MCF 10A (cell line): ENCODE measurements around the gene RTL10. TPM values are rescaled to one million over a fixed set of nuclear protein-coding genes. Genes with fewer than 3 reads are reported as not detected.

ENCODE experiments used
- BruUV-seq: library from RNA; stranded (reverse); fragments of 400-500 nt; replicated peaks from 2 replicates; lab custom pipeline; 2021; lab: Mats Ljungman, UMichigan
- CTCF ChIA-PET: fragments of 300-600 bp; sonication (Branson Sonifier 250); formaldehyde crosslinking; extraction: SDS; loops from one replicate; lab custom pipeline; 2021; ENCODE audit warnings: antibody characterized with exemption, inconsistent platforms; lab: Yijun Ruan, JAX
- POLR2A ChIA-PET: fragments of 300-600, 350-650 bp; sonication (Branson Sonifier 250); formaldehyde crosslinking; extraction: SDS; loops from one replicate; lab custom pipeline; 2020; ENCODE audit warnings: antibody characterized with exemption, inconsistent platforms; lab: Yijun Ruan, JAX
- DNase-seq: peaks from one replicate; pipeline ENCODE4 v3.0.0-alpha.2; 2018; ENCODE audit not compliant: unreplicated experiment
- H3K27ac Mint-ChIP-seq: one replicate; pipeline ENCODE4 v1.8.0; 2022; ENCODE audit warnings: mild to moderate bottlenecking, low read depth, mixed read lengths; ENCODE audit not compliant: unreplicated experiment
- H3K27me3 Mint-ChIP-seq: one replicate; pipeline ENCODE4 v1.8.0; 2022; ENCODE audit warnings: mixed read lengths; ENCODE audit not compliant: insufficient read depth, unreplicated experiment
- H3K36me3 Mint-ChIP-seq: one replicate; pipeline ENCODE4 v1.8.0; 2022; ENCODE audit warnings: mild to moderate bottlenecking, moderate library complexity, mixed read lengths; ENCODE audit not compliant: insufficient read depth, unreplicated experiment
- H3K4me1 Mint-ChIP-seq: one replicate; pipeline ENCODE4 v1.8.0; 2022; ENCODE audit warnings: mixed read lengths; ENCODE audit not compliant: insufficient read depth, unreplicated experiment
- H3K4me3 Mint-ChIP-seq: one replicate; pipeline ENCODE4 v1.8.0; 2022; ENCODE audit warnings: mild to moderate bottlenecking, moderate library complexity, mixed read lengths; ENCODE audit not compliant: unreplicated experiment
- H3K9me3 Mint-ChIP-seq: one replicate; pipeline ENCODE4 v1.8.0; 2022; ENCODE audit warnings: mixed read lengths; ENCODE audit not compliant: unreplicated experiment
- intact Hi-C: fragments of 100-400 bp; cut with micrococcal nuclease; formaldehyde crosslinking; loops from 2 replicates; pipeline ENCODE4 v1.14.1; 2022
- total RNA-seq: library from RNA; stranded (reverse); gene quantifications from 2 replicates; pipeline ENCODE4 v1.2.3, GENCODE V29; 2022
- TF ChIP-seq, protein P1 (sequence below): fragments of 200-600 bp; IDR thresholded peaks from one replicate; pipeline ENCODE4 v1.8.0; 2022; ENCODE audit warnings: antibody characterized with exemption, mild to moderate bottlenecking; ENCODE audit not compliant: unreplicated experiment

Gene RTL10
- total RNA-seq, 1 experiment from 2014 or later, result 20.6 TPM

DNA sequence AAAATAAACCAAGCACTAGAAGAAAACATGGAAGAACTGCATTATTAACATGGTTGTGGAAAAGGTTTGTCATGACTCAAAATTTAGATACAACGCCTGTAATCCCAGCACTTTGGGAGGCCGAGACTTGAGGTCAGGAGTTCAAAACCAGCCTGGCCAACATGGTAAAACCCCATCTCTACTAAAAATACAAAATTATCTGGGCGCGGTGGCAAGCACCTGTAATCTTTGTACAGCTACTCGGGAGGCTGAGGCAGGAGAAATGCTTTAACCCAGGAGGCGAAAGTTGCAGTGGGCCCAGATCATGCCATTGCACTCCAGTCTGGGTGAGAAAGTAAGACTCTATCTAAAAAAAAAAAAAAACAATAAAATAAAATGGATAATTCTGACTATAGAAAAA, 23.7 kb downstream of the RTL10 start:
- no peak for DNase-seq
- BruUV-seq, result no TSS peak
- Mint-ChIP-seq H3K27ac (no peak overlapping the region), H3K27me3 (no peaks in the 10 kb centered on the region), H3K9me3 (no peaks in the 10 kb centered on the region), H3K36me3 (no peaks in the 10 kb centered on the region), H3K4me1 (peaks cover 20% of the 10 kb centered on the region), H3K4me3 (no peak overlapping the region)
- CTCF ChIA-PET, result no interaction called here
- POLR2A ChIA-PET, result interaction anchor here (1.1 kb wide), 1 partner anchor 18 kb away, joined by 3 read pairs; no protein-coding TSS in a partner anchor
- TF ChIP-seq, protein P1, sequence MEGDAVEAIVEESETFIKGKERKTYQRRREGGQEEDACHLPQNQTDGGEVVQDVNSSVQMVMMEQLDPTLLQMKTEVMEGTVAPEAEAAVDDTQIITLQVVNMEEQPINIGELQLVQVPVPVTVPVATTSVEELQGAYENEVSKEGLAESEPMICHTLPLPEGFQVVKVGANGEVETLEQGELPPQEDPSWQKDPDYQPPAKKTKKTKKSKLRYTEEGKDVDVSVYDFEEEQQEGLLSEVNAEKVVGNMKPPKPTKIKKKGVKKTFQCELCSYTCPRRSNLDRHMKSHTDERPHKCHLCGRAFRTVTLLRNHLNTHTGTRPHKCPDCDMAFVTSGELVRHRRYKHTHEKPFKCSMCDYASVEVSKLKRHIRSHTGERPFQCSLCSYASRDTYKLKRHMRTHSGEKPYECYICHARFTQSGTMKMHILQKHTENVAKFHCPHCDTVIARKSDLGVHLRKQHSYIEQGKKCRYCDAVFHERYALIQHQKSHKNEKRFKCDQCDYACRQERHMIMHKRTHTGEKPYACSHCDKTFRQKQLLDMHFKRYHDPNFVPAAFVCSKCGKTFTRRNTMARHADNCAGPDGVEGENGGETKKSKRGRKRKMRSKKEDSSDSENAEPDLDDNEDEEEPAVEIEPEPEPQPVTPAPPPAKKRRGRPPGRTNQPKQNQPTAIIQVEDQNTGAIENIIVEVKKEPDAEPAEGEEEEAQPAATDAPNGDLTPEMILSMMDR, result no peak
- intact Hi-C loops, result no loop called here

- POLR2A ChIA-PET, result interaction anchor here (0.7 to 4.7 kb wide), 4 partner anchors 9 to 391 kb away, joined by 3 to 24 read pairs (median 3); partner anchors contain the start of genes GNB1L and RTL10
- Mint-ChIP-seq H3K27ac (peak overlapping the region; percentile 20), H3K27me3 (no peaks in the 10 kb centered on the region), H3K4me3 (no peak overlapping the region), H3K36me3 (no peaks in the 10 kb centered on the region), H3K4me1 (peaks cover 23% of the 10 kb centered on the region), H3K9me3 (no peaks in the 10 kb centered on the region)
- CTCF ChIA-PET, result interaction anchor here (0.7 kb wide), 1 partner anchor 38 kb away, joined by 3 read pairs; no protein-coding TSS in a partner anchor
- TF ChIP-seq, protein P1, result no peak
- DNase-seq, result no peak
- BruUV-seq, result no TSS peak
- intact Hi-C loops, result no loop called here
Observed at GRCh38 chr22:19828035-19828401, 26.7 kb downstream of the RTL10 start.

DNA sequence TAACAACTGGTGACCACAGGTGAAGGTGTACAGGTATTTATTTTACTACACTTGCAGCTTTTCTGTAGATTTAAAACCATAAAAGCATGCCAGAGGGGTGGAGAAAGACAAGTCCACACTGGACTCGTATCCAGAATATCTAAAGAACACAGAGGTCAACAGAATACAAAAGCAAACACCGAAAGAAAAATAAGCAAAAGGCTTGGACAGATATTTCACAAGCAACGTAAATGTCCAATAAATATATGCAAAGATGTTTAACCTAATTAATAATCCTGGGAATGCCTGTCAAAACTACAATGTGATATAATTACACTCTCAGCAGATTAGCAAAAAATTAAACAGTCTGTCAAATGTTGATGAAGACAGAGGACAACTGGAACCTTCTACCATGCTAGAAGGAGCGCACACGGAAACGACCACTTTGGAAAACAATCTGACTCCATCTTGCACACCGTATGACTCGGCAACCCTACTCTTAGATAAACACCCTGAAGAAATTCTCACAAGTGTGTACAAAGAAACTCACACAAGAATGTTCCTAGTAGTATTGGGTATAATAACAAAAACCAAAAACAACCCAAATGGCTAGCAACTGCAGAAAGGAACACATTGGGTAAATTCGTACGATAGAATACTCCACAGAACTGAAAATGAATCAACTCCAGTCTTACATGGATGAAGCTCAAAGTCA, 27.2 kb downstream of the RTL10 start:
- TF ChIP-seq, protein P1, result no peak
- Mint-ChIP-seq H3K27me3 (no peaks in the 10 kb centered on the region), H3K36me3 (no peaks in the 10 kb centered on the region), H3K4me3 (no peak overlapping the region), H3K4me1 (peaks cover 23% of the 10 kb centered on the region), H3K27ac (peak overlapping the region; percentile 20), H3K9me3 (no peaks in the 10 kb centered on the region)
- BruUV-seq, result no TSS peak
- DNase-seq, result no peak
- CTCF ChIA-PET, result interaction anchor here (0.8 kb wide), 1 partner anchor 65 kb away, joined by 3 read pairs; no protein-coding TSS in a partner anchor
- POLR2A ChIA-PET, result interaction anchor here (0.7 to 4.7 kb wide), 5 partner anchors 10 to 390 kb away, joined by 3 to 24 read pairs (median 3); partner anchors contain the start of genes GNB1L and RTL10
- intact Hi-C loops, result no loop called here

DNA sequence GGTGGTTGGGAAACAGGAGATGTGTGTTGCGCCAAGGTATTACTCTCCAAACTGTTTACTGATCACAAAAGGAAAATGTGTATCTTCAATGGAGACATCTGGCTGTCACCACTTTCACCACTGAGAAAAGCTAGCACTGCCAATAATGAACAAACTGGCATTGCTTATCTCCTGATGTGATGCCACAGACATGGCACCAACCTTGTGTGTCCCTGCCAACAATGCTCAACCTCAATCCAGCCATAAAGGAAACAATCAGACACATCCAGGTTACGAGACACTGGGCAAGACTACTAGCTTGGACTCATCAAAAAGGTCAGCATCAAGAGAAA, 28.1 kb downstream of the RTL10 start:
- no peak for DNase-seq
- intact Hi-C loops, result no loop called here
- no TSS peak for BruUV-seq
- H3K27me3 Mint-ChIP-seq, result no peaks in the 10 kb centered on the region
- H3K36me3 Mint-ChIP-seq, result no peaks in the 10 kb centered on the region
- H3K4me1 Mint-ChIP-seq, result peaks cover 23% of the 10 kb centered on the region
- no peak overlapping the region for H3K27ac Mint-ChIP-seq
- TF ChIP-seq, protein P1, result no peak
- ChIA-PET POLR2A (interaction anchor here (1.6 to 4.7 kb wide), 2 partner anchors 23 to 28 kb away, joined by 6 to 24 read pairs; partner anchors contain the start of genes GNB1L and RTL10), CTCF (interaction anchor here (0.6 kb wide), 2 partner anchors 17 to 70 kb away, joined by 3 to 4 read pairs; no protein-coding TSS in a partner anchor)
- no peak overlapping the region for H3K4me3 Mint-ChIP-seq
- H3K9me3 Mint-ChIP-seq, result no peaks in the 10 kb centered on the region
